Measurements from ENCODE around the gene OSTC.

The OSTC gene

DNA sequence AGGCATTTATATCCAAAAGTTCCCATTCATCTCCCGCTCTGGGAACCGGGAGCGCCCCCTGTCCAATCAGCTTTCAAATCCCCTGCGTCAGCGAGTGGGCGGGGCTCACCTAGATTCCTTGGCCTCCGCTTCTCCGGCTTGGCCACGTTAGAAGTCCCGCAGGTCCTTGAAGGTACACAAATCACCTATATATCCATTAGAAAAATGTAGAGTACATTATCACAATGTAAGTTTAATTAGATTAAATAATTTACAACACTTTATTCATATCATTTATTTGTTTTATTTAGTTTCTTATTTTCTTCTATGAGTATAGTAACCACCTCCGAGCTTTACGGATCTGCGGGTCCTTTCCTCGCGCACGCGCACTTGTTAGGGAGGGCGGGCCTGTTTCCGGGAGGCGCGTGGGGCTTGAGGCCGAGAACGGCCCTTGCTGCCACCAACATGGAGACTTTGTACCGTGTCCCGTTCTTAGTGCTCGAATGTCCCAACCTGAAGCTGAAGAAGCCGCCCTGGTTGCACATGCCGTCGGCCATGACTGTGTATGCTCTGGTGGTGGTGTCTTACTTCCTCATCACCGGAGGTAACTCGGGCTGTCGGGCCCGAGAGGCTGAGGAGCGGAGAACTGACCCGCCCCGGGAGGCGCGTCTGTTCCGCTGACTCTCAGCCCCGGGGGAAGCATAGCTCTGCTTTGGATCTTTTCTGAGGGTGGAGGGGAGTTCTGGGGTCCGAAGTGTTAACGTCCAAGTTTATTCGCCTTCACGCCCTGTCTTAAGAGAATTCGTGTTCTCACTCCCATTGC is at the start of gene OSTC:
TSS of gene OSTC (plus strand) at position 388 of the 802 bp plus-strand sequence. CDS start at position 445, 57 bp downstream.
- peak; percentile 87 to 93 for DNase-seq

GRCh38 chr4:108601106-108601505 is 49.3 kb upstream of the OSTC start:
- no peak for DNase-seq

GRCh38 chr4:108601532-108601931 is 48.9 kb upstream of the OSTC start:
- DNase-seq, result peak in 1 of 2 experiments; percentile 16

- no peak for DNase-seq
Observed at GRCh38 chr4:108602163-108602562, 48.2 kb upstream of the OSTC start.

DNA sequence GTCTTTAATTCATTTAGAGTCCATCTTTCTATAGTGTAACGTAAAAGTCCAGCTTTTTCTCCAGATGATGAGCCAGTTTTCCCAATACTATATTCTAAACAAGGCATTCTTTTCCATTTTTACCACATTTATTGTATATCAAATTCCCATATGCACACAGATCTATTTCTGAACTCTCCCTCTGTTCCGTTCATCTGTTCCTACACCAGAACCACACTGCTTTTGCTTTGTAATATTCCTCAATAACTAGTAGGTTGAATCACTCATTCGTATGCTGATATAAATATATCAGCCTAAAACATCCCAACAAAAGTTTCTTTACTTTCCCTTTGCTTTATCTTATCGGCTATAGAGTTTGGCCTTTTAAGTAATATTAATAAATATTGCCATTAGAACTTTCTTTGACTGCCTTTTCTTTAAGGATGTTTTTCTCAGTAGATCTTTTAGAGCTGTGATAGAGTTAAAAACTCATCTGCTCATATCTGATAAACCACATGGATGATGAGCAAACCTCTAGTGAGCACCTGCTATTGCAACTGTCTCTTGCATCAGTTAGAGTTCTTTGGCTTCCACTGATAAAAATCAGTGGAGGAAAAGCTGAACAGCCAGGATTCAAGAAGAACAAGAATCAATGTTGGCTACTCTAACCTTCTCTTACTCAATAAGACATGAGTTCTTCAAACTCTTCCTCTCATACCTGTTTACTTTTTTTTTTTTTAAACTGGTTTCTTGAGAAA is 43.2 kb upstream of the OSTC start:
- DNase-seq, result no peak

DNA sequence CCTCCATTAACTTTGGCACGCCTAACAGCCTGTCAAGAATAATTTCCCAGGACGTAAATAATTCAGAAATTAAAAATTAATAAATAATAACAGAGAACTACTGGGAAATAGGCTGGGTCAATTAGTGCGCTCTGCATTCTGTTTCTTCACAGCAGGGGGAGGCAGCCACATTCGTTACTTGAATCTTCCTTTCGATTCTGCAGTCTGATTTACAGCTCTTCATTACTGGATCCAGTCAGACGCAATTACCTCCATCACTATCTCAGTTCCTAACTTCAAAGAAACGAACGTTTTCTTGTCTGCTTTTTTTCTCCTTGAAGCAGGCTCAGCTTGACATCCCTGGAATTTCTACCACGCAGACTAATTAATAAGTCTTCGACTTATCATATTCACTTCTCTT is 39.0 kb upstream of the OSTC start:
- DNase-seq, result no peak

DNA sequence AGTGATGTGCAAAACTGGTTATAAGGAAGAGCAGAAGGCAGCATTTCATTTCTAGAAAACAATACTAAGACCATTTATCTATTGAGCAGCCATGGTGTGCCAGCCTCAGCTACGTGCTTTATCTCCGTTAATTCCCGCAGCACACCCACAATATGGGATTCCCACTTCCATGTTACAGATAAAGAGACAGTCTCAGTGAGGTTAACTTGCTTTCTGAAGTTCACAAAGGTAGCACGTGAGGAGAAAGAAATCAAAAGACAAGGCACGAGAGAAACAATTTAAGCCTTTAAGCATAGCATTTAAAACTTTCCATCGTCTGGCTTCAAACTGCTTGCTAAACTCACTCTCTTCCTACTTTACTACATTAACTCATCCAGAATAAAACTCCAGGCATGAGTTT is 38.0 kb upstream of the OSTC start:
- DNase-seq, result no peak

DNA sequence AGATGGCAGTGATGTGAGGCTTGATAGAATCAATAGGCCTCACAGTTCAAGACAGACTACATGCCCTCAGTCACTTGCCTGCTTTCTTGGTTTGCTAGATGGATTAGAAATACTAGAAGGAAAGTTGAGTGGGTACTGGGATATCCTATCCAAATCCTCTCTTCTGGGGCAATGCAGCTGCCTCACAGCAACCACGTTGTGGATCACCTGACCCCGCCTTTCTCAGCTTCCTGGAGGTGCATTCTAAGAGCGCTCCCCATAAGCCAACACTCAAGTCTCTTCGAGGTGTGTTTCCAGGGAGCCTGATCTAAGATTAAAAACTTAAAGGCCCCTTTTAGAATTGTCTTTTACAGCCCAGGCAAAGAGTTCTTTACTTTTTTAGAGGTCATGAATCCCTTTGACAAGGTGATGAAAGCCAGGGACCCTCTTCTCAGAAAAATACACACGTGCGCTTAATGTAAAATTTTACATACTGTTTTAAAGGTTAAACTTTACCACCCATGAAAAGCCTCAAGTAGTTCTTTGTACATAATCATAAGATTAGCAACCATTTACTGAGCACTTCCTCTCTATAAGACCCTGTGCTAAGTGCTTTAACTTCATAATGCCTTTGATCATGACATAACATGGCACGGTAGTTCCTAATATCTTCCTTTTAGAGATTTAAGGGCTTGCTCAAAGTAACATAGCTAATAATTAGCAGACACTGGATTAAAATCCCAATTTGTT is 30.9 kb upstream of the OSTC start:
- DNase-seq, result peak in 1 of 2 experiments; percentile 41

DNA sequence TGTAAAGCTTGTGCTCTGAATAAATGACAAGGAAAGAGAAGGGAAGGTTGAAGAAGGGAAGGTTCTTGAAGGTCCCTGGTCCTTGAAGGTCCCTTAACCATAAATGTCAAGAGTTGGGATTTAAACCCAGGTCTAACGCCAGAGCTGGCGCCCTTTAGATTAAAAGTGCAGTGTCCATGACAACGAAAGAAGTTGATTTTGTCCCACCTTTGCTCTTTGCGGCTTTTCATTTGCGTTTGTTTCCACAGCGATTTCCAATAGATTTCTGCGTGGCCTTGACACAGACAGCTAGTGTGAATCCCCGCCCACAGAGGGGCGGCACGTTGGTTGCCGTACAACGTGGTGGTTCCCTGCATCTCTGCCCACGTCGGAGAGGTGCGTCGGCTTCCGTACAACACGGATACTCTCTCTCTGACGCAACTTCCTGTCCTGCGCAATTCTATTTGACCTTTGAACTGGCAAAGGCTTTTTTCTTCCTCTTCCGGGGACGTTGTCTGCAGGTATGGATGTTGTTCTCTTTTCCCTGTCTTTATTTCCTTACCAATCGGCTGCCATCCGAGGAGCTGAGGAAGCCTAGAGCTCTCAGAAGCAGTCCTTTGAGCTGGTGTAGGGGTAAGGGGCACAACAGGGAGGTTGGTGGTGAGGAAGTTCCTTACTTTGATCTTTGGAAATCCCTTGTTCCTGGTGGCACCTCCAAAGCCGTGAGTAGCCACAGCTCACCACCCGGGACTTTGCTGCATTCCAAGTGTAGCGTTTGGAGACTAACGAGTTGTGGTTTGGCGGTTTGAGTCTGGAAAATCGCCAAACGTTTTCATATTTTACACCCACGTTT is 30.1 kb upstream of the OSTC start, which contains the start of gene RPL34:
TSS of gene RPL34 (plus strand) at position 476 of the 832 bp plus-strand sequence. CDS start 1,384 bp downstream, outside the sequence.
- peak; percentile 92 to 99 for DNase-seq

DNA sequence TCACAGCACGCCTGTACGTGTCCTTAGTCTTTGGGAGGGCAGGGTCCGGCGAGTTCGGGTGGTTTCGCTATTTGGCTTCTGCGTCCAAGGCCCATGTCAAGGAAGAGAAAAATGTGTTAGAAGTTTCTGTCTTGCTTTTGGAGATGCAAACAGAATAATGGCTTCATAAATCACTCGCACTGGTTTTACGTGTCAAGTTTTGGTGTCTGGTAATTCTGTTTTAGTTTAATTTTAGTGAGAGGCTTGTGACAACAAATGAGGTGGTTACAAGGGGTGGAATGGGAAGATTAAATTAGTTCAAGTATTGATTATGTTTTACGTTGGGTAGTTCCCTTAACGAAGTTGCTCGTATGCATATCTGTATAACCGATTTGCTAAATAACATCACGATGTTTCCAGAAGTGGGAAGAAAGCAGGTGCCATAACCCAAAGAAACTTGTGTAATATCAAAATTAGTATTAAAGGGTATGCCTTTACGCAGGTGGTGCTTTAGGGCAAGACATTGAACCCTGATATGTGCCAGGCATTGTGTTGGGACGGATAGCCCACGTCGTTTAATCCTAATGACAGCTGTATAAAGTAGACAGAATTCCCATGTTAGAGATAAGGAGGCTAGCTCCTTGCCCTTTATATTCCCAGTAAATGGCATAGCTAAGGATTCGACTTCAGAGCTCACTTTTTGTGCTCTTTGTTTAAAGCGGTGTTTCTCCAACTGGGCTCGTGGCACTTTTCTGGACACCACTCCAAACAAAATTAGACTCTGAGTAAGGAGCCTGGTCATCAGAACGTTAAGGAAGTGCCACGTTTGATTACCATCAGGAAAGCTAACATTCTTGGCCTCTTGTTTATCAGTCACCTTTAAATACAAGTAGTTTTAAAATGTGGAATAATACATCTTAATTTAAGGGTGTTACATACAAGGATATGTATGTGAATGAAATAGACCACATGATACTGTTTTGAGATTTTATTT is 29.2 kb upstream of the OSTC start:
- DNase-seq, result no peak

DNA sequence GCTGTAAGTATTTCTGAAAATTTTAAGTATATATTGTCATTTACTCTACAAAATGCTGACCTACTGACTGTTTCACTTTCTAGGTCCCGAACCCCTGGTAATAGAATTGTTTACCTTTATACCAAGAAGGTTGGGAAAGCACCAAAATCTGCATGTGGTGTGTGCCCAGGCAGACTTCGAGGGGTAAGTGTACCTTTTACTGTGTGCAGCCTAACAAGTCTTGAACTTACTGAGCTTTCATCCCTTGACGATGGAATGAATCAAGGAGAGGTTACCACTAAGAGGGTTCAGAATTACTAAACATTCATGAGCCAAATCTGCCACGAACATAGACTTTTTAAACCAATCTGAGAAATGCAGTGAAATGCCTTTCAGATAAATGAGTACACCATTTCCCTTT is 28.4 kb upstream of the OSTC start:
- no peak for DNase-seq

GRCh38 chr4:108622828-108623227 is 27.6 kb upstream of the OSTC start:
- no peak for DNase-seq

DNA sequence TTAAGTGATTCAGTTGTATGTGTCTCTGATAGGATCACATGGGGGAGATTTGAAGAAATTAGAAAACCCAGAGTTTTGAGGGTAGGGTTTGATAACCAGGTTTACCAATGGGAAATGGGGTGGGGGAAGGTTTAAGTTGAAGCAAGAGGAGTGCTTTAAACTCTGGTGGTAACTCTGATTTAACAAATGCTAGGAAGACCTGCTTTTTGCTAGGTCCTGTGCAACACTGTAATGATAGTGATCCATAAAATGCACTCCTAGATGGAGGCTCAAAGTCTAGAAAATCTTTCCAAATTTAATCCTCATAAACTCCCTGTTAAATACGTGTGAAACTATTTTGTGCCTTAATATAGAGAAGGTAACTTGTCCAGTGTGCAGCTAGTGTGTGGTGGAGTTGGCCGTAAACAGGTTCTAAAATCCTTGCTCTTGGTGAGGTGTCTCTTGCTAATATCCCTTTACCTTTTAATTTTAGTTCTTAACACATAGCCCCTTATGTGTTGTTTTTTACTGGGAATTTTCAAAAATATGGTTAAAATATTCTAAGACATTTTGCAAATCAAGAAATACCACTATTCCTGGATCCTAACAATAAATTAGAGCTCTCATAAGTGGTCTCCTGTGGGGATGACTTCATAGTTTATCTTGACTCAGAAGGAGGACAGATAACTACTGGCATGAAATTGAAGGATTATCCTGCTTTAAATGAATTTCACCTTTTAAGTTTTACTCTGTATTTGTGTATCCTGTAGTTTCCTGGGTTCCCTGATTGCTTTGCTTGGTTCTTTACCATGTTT is 25.9 kb upstream of the OSTC start:
- DNase-seq, result no peak

DNA sequence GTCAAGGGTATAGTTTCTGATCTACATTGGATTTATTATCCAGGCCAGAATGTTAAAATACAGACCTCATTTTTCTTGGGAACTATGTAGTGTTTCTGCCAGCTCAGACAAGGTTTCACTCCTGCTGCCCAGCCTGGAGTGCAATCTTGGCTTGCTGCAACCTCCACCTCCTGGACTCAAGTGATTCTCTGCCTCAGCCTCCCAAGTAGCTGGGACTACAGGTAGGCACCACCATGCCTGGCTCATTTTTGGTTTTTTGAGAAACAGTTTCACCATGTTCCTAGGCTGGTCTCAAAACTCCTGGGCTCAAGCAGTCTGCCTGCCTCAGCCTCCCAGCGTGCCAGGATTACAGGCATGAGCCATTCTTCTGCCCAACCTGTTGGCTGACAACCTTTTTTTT is 24.3 kb upstream of the OSTC start:
- no peak for DNase-seq

DNA sequence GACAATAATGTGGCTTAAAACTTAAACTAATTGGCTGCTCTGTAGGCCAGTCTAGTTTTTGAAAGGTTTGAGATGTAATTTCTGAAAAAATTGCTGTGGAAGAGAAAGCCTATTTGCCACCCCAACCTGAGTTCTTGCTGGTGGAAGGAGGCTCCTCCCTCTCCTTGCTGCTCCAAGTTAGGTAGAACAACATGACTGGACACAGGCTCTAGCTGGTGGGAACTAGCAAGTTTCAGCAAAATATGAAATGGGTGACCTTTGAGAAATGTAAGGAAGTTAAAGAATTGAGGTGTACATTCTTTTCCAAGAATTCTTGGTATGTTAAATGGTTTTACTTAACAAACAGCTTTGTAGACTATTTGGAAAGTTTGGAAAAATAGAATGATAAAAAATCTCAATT is 22.0 kb upstream of the OSTC start:
- no peak for DNase-seq

- DNase-seq, result no peak
Observed at GRCh38 chr4:108635070-108635655, 15.2 kb upstream of the OSTC start.

- no peak for DNase-seq
Observed at GRCh38 chr4:108636246-108636645, 14.2 kb upstream of the OSTC start.

DNA sequence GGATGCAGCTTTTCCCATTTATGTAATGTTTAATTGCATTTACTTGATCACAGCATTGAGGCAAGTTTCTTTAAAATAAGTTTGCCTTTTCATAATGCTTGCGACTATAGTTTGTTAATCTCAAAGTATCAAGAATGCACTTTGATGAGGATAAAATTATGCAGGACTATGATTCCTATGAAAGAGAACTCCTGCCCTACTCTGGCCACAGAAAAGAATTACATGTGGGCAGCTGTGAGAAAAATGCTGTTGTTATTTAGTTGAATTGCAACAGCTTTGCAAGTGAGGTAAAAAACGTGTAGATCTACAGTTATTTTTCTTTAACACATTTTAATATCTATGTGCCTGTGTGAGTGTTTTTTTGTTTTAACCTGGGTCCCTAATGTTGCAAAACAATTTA is 12.5 kb upstream of the OSTC start:
- no peak for DNase-seq

GRCh38 chr4:108644237-108644636 is 6.2 kb upstream of the OSTC start:
- no peak for DNase-seq

DNA sequence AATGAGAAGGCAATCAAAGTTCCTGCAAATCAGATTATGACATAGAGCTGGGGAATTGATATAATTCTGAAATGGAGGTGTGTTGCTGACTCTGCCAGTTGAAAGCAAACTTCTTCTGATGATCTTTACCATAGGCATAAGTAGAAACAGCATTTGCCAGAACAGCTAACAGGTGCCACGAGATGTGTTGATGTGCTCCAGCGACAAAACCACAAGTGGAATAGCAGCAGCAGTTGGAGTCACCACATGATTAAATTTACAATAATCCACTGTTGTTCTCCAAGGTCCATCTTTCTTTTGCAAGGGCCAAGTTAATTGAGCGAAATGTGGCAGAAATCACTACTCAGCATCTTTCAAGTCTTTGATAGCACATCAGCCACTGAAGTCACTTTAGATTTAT is 3.7 kb upstream of the OSTC start:
- no peak for DNase-seq

Data from stimulated activated CD4-positive, alpha-beta T cell treated with anti-CD3 and anti-CD28 coated beads, Interleukin-4, amount 100 ng/mL, for 4 hours (primary cell).